Liver (tissue), 3 donors: Measurements from ENCODE around the gene EHBP1.

Source experiments
- ATF3 ChIP-seq: IDR thresholded peaks from 2 replicates; pipeline ENCODE4 v1.6.1; 2016; ENCODE audit warnings: antibody characterized with exemption
- CTCF ChIP-seq: fragments of 150-350 bp; IDR thresholded peaks from 2 replicates; pipeline ENCODE4 v1.5.1; 2017; ENCODE audit warnings: improper control_type of control experiment, low read depth, low read length; ENCODE audit not compliant: missing input control
- EGR1 ChIP-seq, 2 donors: IDR thresholded peaks; 2 replicates each; pipeline ENCODE4 v1.6.1; 2016 to 2018; ENCODE audit warnings: antibody characterized with exemption in 2 of 2, low read depth in 2 of 2
- GABPA ChIP-seq, 2 donors: IDR thresholded peaks in 1 of 2; conservative IDR thresholded peaks in 1 of 2; 2 replicates each; pipeline ENCODE4 v1.6.1; 2016; ENCODE audit warnings: antibody characterized with exemption in 2 of 2, mild to moderate bottlenecking in 1 of 2, moderate library complexity in 1 of 2
- HNF4A ChIP-seq, 2 donors: conservative IDR thresholded peaks; 2 replicates each; pipeline ENCODE4 v1.6.1; 2016; ENCODE audit warnings: antibody characterized with exemption in 2 of 2, mild to moderate bottlenecking in 2 of 2
- HNF4G ChIP-seq: IDR thresholded peaks from 2 replicates; pipeline ENCODE4 v1.6.1; 2016; ENCODE audit warnings: antibody characterized with exemption
- MAX ChIP-seq: IDR thresholded peaks from 2 replicates; pipeline ENCODE4 v1.6.1; 2016; ENCODE audit warnings: antibody characterized with exemption
- RAD21 ChIP-seq, 2 donors: IDR thresholded peaks; 2 replicates each; pipeline ENCODE4 v1.6.1; 2016; ENCODE audit warnings: antibody characterized with exemption in 2 of 2, mild to moderate bottlenecking in 2 of 2
- REST ChIP-seq: IDR thresholded peaks from 2 replicates; pipeline ENCODE4 v1.6.1; 2016; ENCODE audit warnings: antibody characterized with exemption, mild to moderate bottlenecking
- SP1 ChIP-seq: IDR thresholded peaks from 2 replicates; pipeline ENCODE4 v1.6.1; 2018; ENCODE audit warnings: antibody characterized with exemption, mild to moderate bottlenecking
- YY1 ChIP-seq: IDR thresholded peaks from 2 replicates; pipeline ENCODE4 v1.6.1; 2016; ENCODE audit warnings: antibody characterized with exemption, mild to moderate bottlenecking
- donor health status: healthy.
- donor health status: healthy.

GRCh38 chr2:63051042-63051794, 345.7 kb downstream of the EHBP1 start:
- TF ChIP-seq MAX: no peak
- no peak for TF ChIP-seq CTCF
- TF ChIP-seq EGR1 (IDR thresholded peaks at IDR 0.05; ENCODE audit: low read depth in 2 of 2): no peak
- no peak for TF ChIP-seq SP1
- TF ChIP-seq REST: no peak
- TF ChIP-seq YY1: no peak
- no peak for TF ChIP-seq GABPA (IDR thresholded peaks at IDR 0.05 in 1 of 2, conservative IDR thresholded peaks at IDR 0.05 in 1 of 2)
- TF ChIP-seq HNF4A (conservative IDR thresholded peaks at IDR 0.05): no peak
- no peak for TF ChIP-seq HNF4G
- no peak for TF ChIP-seq RAD21 (IDR thresholded peaks at IDR 0.05)
- no peak for TF ChIP-seq ATF3
